Pancreas (tissue), 10 donors: ENCODE measurements around the gene CYP4F3. TPM values are rescaled to one million over a fixed set of nuclear protein-coding genes. Genes with fewer than 3 reads are reported as not detected.
"Not testable (repeated sequence)": the region's sequence is repeated elsewhere in the genome, so short reads cannot be mapped to it uniquely, and the experiment has no call there.

Experiments
- ATAC-seq, 4 donors: fragments of 200-7000 bp; cut with Tn5 transposase; one replicate each; pipeline versions ENCODE4 v1.8.0 to v1.9.1; 2020; ENCODE audit warnings: mild to moderate bottlenecking in 4 of 4, moderate library complexity in 4 of 4
- DNase-seq, 6 donors: peaks; one replicate each; pipeline ENCODE4 v3.0.0-alpha.2; 2020
- FAIRE-seq: peaks from 2 replicates; lab custom pipeline; 2012; peaks lifted over from hg19 to GRCh38; lab: Jason Lieb, UNC
- H3K27ac ChIP-seq, 4 donors: fragments of 200-600 bp; sonication (generic); 1 replicate in 3 of 4; 2 replicates in 1 of 4; pipeline versions ENCODE4 v1.5.0 to v1.8.0; 2020
- H3K27me3 ChIP-seq, 4 donors: fragments of 200-600 bp; one replicate each; pipeline ENCODE4 v1.8.0; 2021
- H3K36me3 ChIP-seq, 3 donors: fragments of 200-600 bp; sonication (generic) in 1 of 3; one replicate each; pipeline versions ENCODE4 v1.5.0 to v1.8.0; 2020 to 2021
- H3K4me1 ChIP-seq, 3 donors: fragments of 200-600 bp; one replicate each; pipeline ENCODE4 v1.8.0; 2021
- H3K4me3 ChIP-seq, 4 donors: fragments of 200-600 bp; sonication (generic) in 2 of 4; one replicate each; pipeline versions ENCODE4 v1.5.0 to v1.8.0; 2020 to 2021
- H3K9me3 ChIP-seq, 4 donors: fragments of 200-600 bp; one replicate each; pipeline ENCODE4 v1.8.0; 2021
- WGBS, 2 donors: extraction: QIAGEN DNeasy Blood & Tissue Kit; methylation state at CpG; one replicate each; pipeline ENCODE4 v1.1.7; 2013; 5-methylcytosine and 5-hydroxymethylcytosine counted together
- intact Hi-C, 3 donors: fragments of 100-400 bp; cut with DNase I; formaldehyde crosslinking; loops; one replicate each; pipeline versions ENCODE4 v1.11.1 to v1.14.2; 2022
- polyA plus RNA-seq, 2 donors: library from polyadenylated mRNA; stranded (reverse); fragments of 200-250 nt; gene quantifications; one replicate each; pipeline ENCODE4 v1.2.3, GENCODE V29; 2013
- total RNA-seq, 6 donors: library from RNA; stranded (reverse); fragmentation: NEBNext Ultra II Directional in 4 of 6; extraction: Animal tissue kit (Norgen Biotek cat#: 25700) in 4 of 6; gene quantifications; one replicate each; pipeline versions ENCODE4 v1.2.1 to v1.2.4, GENCODE V29; 2021 to 2023
- TF ChIP-seq, protein P1 (sequence below), 4 donors: fragments of 200-600 bp; sonication (generic) in 3 of 4; IDR thresholded peaks; one replicate each; pipeline versions ENCODE4 v1.5.0 to v1.8.0; 2021; ENCODE audit warnings: antibody characterized with exemption in 4 of 4
- donor health status: healthy with polysubstance abuse.
- donor health status: DM: no; HTN: no; CAD: no; lungs with moderate emphysema.
- donor health status: DM: no; HTN: no; CAD: no.
- donor health status: control.
- donor health status: control.
- donor health status: Bipolar disorder and iron deficiency.
- donor health status: DM: yes; HTN: yes; CAD: no.
- donor health status: DM: no; HTN: no; CAD: no.
- donor health status: DM: no; HTN: no; CAD: no.
- donor health status: DM: yes; HTN: yes; CAD: no.

The CYP4F3 gene
- total and polyA plus RNA-seq, 8 donors, result 0.23 to 1.8 (median 0.47) TPM

DNA sequence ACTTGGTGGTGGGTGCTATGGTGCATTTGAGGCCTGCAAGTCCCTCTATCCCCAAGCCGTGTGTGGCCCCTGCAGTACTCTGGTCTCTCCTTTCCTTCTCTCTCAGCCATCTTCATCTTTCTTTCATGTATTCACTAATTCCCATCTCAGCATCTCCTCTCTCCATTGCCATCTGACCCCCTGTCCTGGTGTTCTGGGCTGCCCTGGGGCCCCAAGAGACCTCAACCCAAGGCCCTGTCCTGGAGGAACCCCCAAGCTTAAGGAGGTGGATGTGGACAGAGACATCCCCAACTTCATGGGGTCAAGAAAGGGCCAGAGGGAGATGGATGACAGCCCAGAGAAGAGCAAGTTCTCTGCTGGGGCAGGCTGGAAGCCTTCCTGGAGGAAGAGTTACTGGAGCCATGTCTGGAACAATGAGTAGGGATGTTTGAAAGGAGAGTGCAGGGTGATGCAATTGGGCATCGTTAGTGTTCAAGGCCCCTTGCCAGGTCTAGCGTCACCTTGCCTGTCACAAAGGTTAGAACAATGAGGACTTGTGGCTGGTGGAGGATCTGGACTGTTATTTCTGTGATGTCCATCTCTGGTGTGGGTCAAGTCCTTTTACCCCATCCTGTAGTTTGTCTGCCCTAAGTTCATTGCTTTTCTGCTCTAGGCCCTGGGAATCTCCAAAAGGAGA, 3.5 kb downstream of the CYP4F3 start:
- Histone ChIP-seq H3K36me3 (no peaks in the 10 kb centered on the region), H3K4me3 (no peak overlapping the region), H3K4me1 (no peaks in the 10 kb centered on the region), H3K27me3 (no peaks in the 10 kb centered on the region), H3K9me3 (no peaks in the 10 kb centered on the region), H3K27ac (no peak overlapping the region)
- DNase-seq (no peak), ATAC-seq (no peak), FAIRE-seq (no peak)
- 70% methylated on average over 3 of the region's 3 CpGs for WGBS, 2 donors
- intact Hi-C loops, result no loop called here
- TF ChIP-seq, protein P1, sequence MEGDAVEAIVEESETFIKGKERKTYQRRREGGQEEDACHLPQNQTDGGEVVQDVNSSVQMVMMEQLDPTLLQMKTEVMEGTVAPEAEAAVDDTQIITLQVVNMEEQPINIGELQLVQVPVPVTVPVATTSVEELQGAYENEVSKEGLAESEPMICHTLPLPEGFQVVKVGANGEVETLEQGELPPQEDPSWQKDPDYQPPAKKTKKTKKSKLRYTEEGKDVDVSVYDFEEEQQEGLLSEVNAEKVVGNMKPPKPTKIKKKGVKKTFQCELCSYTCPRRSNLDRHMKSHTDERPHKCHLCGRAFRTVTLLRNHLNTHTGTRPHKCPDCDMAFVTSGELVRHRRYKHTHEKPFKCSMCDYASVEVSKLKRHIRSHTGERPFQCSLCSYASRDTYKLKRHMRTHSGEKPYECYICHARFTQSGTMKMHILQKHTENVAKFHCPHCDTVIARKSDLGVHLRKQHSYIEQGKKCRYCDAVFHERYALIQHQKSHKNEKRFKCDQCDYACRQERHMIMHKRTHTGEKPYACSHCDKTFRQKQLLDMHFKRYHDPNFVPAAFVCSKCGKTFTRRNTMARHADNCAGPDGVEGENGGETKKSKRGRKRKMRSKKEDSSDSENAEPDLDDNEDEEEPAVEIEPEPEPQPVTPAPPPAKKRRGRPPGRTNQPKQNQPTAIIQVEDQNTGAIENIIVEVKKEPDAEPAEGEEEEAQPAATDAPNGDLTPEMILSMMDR (IDR thresholded peaks at IDR 0.05), result no peak

DNA sequence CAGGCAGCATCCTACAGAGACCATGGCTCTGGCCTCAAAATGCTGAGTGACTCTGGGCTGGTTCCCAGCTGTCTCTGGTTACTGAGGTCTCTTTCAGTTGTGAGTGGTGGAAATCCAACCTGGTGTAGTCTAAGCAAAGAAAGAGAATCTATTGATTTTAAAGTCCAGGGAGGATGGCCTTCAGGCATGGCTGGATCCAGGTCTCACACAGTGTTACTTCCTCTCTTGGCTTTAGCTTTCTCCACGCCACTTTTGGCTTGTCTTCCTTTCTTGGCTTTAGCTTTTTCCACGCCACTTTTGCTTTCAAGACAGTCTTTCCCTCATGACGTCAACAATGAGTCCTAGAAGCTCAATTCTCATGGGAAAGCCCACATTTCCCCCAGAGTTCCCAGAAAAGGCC, 4.1 kb downstream of the CYP4F3 start:
- no peak for ATAC-seq
- TF ChIP-seq, protein P1 (IDR thresholded peaks at IDR 0.05), result no peak
- no peak for FAIRE-seq
- intact Hi-C loops, result no loop called here
- Histone ChIP-seq H3K4me1 (no peaks in the 10 kb centered on the region), H3K27me3 (no peaks in the 10 kb centered on the region), H3K9me3 (no peaks in the 10 kb centered on the region), H3K36me3 (no peaks in the 10 kb centered on the region), H3K27ac (no peak overlapping the region), H3K4me3 (no peak overlapping the region)
- 77 to 80% methylated on average over 3 of the region's 3 CpGs for WGBS, 2 donors
- DNase-seq, result no peak

GRCh38 chr19:15649526-15649925, 8.8 kb downstream of the CYP4F3 start:
- intact Hi-C loops, result no loop called here
- 47 to 55% methylated on average over 2 of the region's 2 CpGs for WGBS, 2 donors
- H3K36me3 ChIP-seq, result no peaks in the 10 kb centered on the region
- ATAC-seq (no peak), DNase-seq (no peak), FAIRE-seq (no peak)
- TF ChIP-seq, protein P1 (IDR thresholded peaks at IDR 0.05), result no peak
- H3K9me3 ChIP-seq, result no peaks in the 10 kb centered on the region
- no peak overlapping the region for H3K4me3 ChIP-seq
- H3K27ac ChIP-seq, result no peak overlapping the region
- H3K4me1 ChIP-seq, result no peaks in the 10 kb centered on the region
- no peaks in the 10 kb centered on the region for H3K27me3 ChIP-seq

- H3K27me3 ChIP-seq, H3K36me3 ChIP-seq, FAIRE-seq, H3K4me3 ChIP-seq, DNase-seq, ATAC-seq, intact Hi-C loops, H3K4me1 ChIP-seq, H3K27ac ChIP-seq, H3K9me3 ChIP-seq: not testable (repeated sequence)
Observed at GRCh38 chr19:15650123-15650522, 9.4 kb downstream of the CYP4F3 start.

DNA sequence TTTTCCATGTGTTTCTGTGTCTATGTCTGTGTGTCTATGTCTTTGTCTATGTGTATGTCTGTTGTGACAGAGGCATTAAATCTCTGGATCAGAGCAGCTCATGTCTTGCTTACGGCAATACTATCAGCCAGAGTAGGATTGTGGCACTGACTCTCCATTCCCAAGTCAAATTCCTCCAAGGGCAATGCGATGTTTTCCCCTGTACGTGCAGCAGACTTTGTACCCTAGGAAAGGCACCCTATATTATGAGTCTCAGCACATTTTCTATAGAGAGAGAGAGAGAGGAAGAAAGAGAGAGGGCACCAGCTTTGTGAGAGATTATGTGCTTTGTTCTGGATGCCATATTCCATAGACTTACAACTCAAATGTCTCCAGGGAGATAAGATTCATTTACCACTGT, 11.1 kb downstream of the CYP4F3 start:
- TF ChIP-seq, protein P1 (IDR thresholded peaks at IDR 0.05), result no peak
- H3K9me3 ChIP-seq, result no peaks in the 10 kb centered on the region
- intact Hi-C loops, result no loop called here
- FAIRE-seq (no peak), ATAC-seq (no peak), DNase-seq (no peak)
- H3K4me1 ChIP-seq, result no peaks in the 10 kb centered on the region
- H3K27ac ChIP-seq, result no peak overlapping the region
- 56 to 60% methylated on average over 3 of the region's 3 CpGs for WGBS, 2 donors
- H3K4me3 ChIP-seq, result no peak overlapping the region
- no peaks in the 10 kb centered on the region for H3K27me3 ChIP-seq
- H3K36me3 ChIP-seq, result no peaks in the 10 kb centered on the region
